ENCODE data around the gene XIST.
"Not testable (repeated sequence)": the region's sequence is repeated elsewhere in the genome, so short reads cannot be mapped to it uniquely, and the experiment has no call there.

The XIST gene

GRCh38 chrX:73838123-73838522 lies 14.4 kb downstream of the XIST start:
- DNase-seq = no peak

GRCh38 chrX:73836956-73837477 lies 15.5 kb downstream of the XIST start:
- DNase-seq = no peak

DNA sequence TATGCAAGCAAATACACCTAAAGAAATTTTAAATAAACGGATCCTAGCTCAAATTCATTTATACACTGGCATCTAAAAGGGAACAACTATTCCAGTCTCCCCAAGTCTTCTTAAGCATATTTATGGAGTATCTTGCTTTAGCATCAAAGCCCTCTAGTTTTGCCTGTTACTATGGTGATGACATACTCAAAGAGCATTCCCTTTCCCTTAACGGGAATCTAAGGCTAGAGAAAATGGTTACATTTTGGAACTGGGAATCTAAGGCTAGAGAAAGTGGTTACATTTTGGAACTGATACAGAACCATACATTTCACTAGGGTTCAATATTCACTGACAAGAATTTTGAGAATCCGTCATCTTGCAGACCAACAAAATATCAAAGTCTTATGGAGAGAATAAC lies 18.3 kb downstream of the XIST start:
- DNase-seq = no peak

DNA sequence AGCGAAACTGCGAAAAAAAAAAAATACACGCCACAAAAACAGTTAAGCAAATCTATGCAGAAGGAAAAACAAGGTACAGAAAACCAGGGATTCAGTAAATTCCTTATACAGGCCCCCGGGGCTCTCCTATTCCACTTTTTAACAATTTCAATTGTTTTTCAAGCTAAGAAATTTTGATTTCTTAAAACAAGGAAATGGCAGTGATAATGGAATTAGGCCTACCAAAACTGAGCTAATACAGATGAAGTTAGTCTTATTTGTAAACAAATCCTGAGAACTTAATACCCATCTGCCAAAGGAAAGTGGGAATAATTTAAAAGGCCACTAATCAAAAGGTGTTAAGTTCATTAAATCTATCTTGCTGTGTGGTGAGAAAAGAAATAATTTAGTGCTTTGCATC lies 20.2 kb downstream of the XIST start:
- no peak for DNase-seq

GRCh38 chrX:73831500-73831899 lies 21.0 kb downstream of the XIST start:
- DNase-seq = no peak

DNA sequence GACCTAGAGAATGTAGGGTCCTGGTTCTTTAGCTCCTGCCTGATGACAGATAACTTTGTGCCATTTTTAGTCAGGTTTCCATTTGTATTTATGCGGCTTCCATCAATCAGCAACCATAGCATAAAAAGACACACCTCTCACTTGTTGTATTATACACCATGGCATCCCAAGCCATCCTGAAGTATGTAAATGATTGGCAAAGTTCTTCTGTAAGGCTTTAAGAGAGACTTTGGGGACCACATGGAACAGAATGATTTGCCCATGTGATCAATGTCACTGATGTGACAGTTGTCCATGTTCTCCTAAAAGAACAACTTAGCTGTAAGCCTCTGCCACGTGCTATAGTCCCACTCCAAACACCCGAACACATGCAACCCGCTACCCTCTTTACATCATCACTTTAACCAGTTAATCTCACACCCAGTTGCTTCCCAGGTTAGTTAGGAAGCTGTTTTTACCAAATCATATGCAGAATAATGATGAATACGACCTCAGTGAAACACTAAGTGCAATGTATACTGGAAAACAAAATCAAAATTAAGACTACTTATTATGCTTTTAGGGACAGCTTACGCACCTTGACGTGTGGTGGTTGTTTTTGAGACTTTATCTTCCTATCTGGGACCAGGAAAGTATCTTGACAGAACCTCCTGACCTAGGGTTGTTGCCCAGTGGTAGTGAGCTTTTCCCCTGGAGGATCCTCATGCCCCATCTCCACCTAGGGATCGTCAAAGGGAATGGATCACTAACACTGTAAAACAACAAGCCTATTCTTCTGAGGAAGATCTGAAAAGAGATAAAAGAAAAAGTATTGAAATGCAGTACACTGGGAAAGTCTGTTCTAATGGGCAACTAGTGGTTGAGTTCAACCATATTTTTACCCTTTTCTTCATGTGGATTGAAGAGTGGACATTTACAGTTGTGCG lies 21.8 kb downstream of the XIST start:
- no peak for DNase-seq

GRCh38 chrX:73829890-73830466 lies 22.5 kb downstream of the XIST start:
- DNase-seq = no peak

GRCh38 chrX:73828080-73828720 lies 24.3 kb downstream of the XIST start:
- DNase-seq = no peak

DNA sequence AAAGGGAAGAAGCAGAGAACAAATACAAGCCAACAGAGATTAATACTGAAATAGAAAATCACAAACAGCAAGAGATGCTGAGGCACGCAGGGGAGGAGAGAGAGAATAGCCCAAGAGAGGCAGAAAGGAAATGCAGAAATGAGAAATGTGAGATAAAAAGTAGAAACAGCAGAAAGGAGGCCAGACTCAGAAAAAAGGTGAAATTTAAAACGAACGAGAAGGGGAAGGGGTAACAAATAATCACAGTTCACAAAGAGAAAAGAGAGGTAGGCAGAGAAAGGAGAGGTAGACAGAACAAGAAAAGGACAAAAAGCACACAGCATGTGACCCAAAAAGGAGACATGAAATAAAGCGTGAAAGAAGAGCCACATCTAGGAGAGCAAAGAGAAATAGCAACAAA lies 25.1 kb downstream of the XIST start:
- no peak for DNase-seq

DNA sequence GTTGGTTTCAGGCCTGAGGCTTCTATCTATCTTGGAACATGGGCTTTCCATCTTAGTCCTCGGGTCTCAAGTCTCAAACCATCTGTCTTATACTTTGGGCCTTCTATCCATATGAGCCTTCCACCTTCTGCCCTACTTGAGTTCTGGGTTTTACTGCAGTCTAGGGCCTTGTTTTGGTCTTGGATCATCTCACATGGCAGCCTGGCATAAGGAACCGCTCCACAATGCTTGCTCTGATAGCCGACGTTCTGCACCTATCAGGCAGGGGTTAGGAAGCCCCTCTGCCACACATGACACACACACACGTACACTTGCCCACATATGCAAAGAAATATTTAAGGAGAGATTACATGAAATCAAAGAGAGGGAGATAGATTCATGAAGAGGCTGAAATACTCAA lies 25.5 kb downstream of the XIST start:
- no peak for DNase-seq

- DNase-seq = no peak
Observed at GRCh38 chrX:73825569-73825968, 26.9 kb downstream of the XIST start.

GRCh38 chrX:73823473-73824004 lies 29.0 kb downstream of the XIST start:
- no peak for DNase-seq

- no peak for DNase-seq
Observed at GRCh38 chrX:73822775-73823174, 29.7 kb downstream of the XIST start.

DNA sequence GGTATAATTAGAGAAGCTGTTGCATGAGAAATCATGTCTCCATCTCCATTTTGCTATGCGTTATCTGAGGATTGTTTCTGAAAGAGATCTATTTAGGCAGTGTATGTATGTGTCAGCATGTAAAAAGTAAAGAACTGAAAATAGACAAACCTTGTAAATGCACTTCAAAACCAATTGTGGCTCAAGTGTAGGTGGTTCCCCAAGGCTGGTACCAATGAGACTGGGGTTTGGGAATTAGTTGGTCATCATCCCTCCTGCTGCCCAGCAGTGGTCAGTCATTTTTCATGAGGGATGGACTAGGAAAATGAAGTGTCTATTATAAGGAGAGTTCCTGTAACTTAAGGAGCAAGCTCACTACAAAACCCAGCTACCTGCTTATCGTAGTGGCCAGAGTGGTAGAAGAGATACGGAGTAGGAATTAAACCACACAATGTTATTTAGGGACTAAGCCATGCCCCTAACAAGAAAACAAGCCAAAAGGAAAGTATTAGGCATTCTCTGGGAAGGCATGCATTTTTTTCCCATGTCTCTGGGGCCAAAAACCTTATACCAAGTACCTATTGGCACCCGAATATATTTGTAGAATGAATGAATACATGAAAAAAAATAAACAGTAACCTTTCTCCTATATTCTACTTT lies 30.5 kb downstream of the XIST start:
- no peak for DNase-seq

DNA sequence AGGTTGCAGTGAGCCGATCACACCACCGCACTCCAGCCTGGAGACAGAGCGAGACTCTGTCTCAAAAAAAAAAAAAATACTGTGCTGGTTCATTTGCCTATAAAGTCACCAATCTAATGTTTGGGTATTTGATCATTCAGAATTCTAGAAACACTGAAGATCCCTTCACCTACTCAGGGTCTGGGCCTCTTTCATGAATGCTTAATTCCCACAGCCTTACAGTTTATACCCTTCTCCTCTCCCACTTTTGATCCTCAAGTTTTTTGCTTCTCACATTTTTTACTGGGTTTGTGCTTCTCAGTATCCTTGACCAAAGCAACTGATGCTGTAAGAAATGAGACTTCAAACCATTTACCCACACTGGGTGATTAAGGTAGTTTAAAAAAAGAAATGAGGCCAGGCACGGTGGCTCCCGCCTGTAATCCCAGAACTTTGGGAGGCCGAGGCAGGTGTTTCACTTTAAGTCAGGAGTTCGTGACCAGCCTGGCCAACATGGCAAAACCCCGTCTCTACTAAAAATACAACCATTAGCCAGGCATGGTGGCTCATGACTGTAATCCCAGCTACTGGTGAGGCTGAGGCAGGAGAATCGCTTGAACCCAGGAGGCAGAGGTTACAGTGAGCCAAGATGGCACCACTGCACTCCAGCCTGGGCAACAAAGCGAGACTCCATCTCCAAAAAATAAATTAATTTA lies 32.5 kb downstream of the XIST start:
- not testable (repeated sequence) for DNase-seq

- DNase-seq = no peak
Observed at GRCh38 chrX:73818200-73819116, 34.1 kb downstream of the XIST start.

GRCh38 chrX:73817393-73818199 lies 34.9 kb downstream of the XIST start:
- no peak for DNase-seq

GRCh38 chrX:73812256-73812655 lies 40.3 kb downstream of the XIST start:
- DNase-seq = no peak

DNA sequence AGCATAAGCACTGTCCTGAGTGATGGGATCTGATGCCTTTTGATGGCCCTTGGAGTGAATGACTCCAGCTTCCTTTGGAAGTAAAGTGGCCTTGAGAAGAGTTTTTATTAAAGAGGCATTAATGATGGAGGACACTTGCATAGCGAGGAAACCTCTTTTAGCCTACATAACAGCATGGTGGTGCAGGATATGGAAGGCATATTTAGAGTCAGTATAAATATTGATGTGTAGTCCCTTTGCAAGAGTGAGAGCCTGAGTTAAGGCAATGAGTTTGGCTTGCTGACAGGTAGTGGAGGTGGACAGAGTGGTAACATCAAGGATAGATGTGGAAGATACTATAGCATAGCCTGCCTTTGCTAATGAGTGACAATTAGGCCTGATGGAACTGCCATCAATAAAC lies 48.4 kb downstream of the XIST start:
- not testable (repeated sequence) for DNase-seq

- no peak for DNase-seq
Observed at GRCh38 chrX:73799888-73800287, 52.6 kb downstream of the XIST start.
